ENCODE data around the gene BRIP1. TPM values are rescaled to one million over a fixed set of nuclear protein-coding genes. Genes with fewer than 3 reads are reported as not detected.

The BRIP1 gene
- total RNA-seq, 1 experiment from 2014 or later, result 9.4 TPM

DNA sequence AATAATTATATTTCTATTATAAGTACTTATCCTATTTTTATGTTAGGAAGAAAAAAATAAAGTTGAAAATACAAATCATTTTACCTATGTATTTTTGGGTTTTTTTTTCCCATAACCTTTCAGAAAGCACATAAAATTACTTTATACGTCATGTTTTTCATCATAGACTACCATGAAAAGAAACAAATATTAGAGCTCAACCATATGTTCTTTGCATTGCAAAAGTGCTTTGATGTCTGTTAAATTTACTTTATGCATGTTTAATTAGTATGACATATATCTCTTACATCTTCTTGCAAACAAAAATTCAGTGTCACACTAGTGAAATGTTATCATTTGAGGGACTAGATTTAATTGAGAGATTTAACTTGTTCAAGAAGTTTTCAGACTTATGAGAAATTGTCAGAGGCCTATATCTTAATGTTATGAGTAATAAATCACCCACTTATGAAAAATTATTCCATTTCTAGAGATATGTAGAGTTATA, 24.0 kb downstream of the BRIP1 start:
- Histone ChIP-seq H3K4me3 (ENCODE audit: low read depth in 2 of 2, low read length in 2 of 2) (no peak overlapping the region), H3K27ac (ENCODE audit: low read length) (no peak overlapping the region), H3K27me3 (ENCODE audit: control insufficient read depth, insufficient read depth, low read length) (no peaks in the 10 kb centered on the region), H3K9me3 (ENCODE audit: control insufficient read depth, insufficient read depth, low read depth, low read length) (no peaks in the 10 kb centered on the region), H3K4me1 (ENCODE audit: control insufficient read depth, insufficient read depth, low read length) (peaks cover 2% of the 10 kb centered on the region; the same call in 1 of the 2 replicates), H3K36me3 (ENCODE audit: control insufficient read depth, insufficient read depth, low read length) (no peaks in the 10 kb centered on the region)
- ChIA-PET CTCF (interaction anchor here (0.9 kb wide), 1 partner anchor 204 kb away, joined by 9 read pairs; no protein-coding TSS in a partner anchor), POLR2A (no interaction called here)
- ATAC-seq (no peak), DNase-seq (ENCODE audit: low read depth, low spot score) (no peak)
- in situ Hi-C loops (cut with HindIII; ENCODE audit: low pct_unique_long_range_greater_than_20kb, low sequenced_read_pairs), result no loop called here
- TF ChIP-seq TCF7L2 (IDR thresholded peaks at IDR 0.05; ENCODE audit: low read depth, low read length), result no peak
- no peak for TF ChIP-seq POLR2AphosphoS5 (IDR thresholded peaks at IDR 0.05; ENCODE audit: low read depth, low read length)
- no peak for TF ChIP-seq SIN3A (IDR thresholded peaks at IDR 0.05; ENCODE audit: borderline replicate concordance, insufficient read depth, low read depth, low read length)
- TF ChIP-seq, protein P1, sequence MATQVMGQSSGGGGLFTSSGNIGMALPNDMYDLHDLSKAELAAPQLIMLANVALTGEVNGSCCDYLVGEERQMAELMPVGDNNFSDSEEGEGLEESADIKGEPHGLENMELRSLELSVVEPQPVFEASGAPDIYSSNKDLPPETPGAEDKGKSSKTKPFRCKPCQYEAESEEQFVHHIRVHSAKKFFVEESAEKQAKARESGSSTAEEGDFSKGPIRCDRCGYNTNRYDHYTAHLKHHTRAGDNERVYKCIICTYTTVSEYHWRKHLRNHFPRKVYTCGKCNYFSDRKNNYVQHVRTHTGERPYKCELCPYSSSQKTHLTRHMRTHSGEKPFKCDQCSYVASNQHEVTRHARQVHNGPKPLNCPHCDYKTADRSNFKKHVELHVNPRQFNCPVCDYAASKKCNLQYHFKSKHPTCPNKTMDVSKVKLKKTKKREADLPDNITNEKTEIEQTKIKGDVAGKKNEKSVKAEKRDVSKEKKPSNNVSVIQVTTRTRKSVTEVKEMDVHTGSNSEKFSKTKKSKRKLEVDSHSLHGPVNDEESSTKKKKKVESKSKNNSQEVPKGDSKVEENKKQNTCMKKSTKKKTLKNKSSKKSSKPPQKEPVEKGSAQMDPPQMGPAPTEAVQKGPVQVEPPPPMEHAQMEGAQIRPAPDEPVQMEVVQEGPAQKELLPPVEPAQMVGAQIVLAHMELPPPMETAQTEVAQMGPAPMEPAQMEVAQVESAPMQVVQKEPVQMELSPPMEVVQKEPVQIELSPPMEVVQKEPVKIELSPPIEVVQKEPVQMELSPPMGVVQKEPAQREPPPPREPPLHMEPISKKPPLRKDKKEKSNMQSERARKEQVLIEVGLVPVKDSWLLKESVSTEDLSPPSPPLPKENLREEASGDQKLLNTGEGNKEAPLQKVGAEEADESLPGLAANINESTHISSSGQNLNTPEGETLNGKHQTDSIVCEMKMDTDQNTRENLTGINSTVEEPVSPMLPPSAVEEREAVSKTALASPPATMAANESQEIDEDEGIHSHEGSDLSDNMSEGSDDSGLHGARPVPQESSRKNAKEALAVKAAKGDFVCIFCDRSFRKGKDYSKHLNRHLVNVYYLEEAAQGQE (IDR thresholded peaks at IDR 0.05; ENCODE audit: insufficient read depth in 1 of 2, low read depth in 2 of 2, low read length in 1 of 2), result no peak
- TF ChIP-seq, protein P2, sequence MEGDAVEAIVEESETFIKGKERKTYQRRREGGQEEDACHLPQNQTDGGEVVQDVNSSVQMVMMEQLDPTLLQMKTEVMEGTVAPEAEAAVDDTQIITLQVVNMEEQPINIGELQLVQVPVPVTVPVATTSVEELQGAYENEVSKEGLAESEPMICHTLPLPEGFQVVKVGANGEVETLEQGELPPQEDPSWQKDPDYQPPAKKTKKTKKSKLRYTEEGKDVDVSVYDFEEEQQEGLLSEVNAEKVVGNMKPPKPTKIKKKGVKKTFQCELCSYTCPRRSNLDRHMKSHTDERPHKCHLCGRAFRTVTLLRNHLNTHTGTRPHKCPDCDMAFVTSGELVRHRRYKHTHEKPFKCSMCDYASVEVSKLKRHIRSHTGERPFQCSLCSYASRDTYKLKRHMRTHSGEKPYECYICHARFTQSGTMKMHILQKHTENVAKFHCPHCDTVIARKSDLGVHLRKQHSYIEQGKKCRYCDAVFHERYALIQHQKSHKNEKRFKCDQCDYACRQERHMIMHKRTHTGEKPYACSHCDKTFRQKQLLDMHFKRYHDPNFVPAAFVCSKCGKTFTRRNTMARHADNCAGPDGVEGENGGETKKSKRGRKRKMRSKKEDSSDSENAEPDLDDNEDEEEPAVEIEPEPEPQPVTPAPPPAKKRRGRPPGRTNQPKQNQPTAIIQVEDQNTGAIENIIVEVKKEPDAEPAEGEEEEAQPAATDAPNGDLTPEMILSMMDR (IDR thresholded peaks at IDR 0.05), result no peak
- no TSS peak for BruUV-seq (replicated peaks)
- intact Hi-C loops (cut with micrococcal nuclease; ENCODE audit: unreplicated experiment), result no loop called here

DNA sequence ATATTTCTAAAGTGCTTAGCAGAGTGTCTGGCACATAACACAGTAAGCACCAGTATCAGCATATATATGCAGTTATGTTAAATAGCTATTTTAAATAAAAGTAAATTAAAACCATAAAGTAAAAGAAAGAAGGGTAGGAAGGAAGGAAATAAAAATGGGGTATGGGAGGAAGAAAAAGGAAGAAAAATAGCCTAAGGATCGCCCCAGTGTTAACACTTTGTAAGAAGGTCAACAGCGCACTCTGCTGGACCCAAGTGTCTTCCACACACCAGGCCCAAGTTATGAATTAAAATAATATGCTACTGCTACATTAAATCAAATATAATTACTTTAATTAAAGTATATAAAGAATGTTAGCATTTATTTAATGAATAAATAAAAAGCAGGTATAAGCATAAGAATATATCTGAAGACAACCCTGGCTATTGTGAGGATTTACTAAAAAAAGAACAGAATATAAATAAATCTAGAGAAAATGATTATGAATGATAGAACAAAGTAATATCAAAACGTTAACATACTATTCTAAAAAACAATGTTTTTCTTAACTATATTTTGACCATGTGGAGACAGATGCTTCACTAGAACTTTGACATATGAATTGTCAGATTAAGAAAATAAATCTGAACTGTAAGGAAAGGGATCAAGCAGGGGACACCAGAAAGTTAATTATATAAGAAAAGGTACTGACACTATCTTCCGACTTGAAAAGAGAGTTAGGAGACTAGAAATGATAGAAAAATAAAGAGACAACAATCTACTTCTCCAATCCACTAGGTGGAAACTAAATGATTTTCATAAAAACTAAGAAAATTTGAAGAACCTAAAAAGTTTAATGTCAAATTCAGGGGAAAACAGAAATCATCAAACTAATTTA, 25.9 kb downstream of the BRIP1 start:
- in situ Hi-C loops (cut with HindIII; ENCODE audit: low pct_unique_long_range_greater_than_20kb, low sequenced_read_pairs), result no loop called here

More for the DNA sequence above, 25.9 kb downstream of the BRIP1 start:
- no TSS peak for BruUV-seq (replicated peaks)
- Histone ChIP-seq H3K36me3 (ENCODE audit: control insufficient read depth, insufficient read depth, low read length) (no peaks in the 10 kb centered on the region), H3K27ac (ENCODE audit: low read length) (no peak overlapping the region), H3K4me3 (ENCODE audit: low read depth in 2 of 2, low read length in 2 of 2) (no peak overlapping the region), H3K27me3 (ENCODE audit: control insufficient read depth, insufficient read depth, low read length) (no peaks in the 10 kb centered on the region), H3K9me3 (ENCODE audit: control insufficient read depth, insufficient read depth, low read depth, low read length) (no peaks in the 10 kb centered on the region), H3K4me1 (ENCODE audit: control insufficient read depth, insufficient read depth, low read length) (peaks cover 12% of the 10 kb centered on the region; the same call in 1 of the 2 replicates)
- CTCF ChIA-PET, result interaction anchor here (0.6 to 1.2 kb wide), 4 partner anchors 26 to 424 kb away, joined by 3 to 9 read pairs (median 4); partner anchors contain the start of gene BRIP1
- peak; percentile 87; the same call in 1 of the 2 replicates for ATAC-seq
- TF ChIP-seq, protein P2 (IDR thresholded peaks at IDR 0.05), result peak; percentile 82; the same call in 1 of the 2 replicates
- no peak for TF ChIP-seq TCF7L2 (IDR thresholded peaks at IDR 0.05; ENCODE audit: low read depth, low read length)
- peak; percentile 12 for DNase-seq (ENCODE audit: low read depth, low spot score)
- POLR2A ChIA-PET, result interaction anchor here (0.5 kb wide), 1 partner anchor 411 kb away, joined by 10 read pairs; no protein-coding TSS in a partner anchor
- intact Hi-C loops (cut with micrococcal nuclease; ENCODE audit: unreplicated experiment), result loop anchor here (1.0 to 2.0 kb wide), 2 partner anchors 201 to 421 kb away; no protein-coding TSS in a partner anchor
